ENCODE measurements around the gene TRIM66. TPM values are rescaled to one million over a fixed set of nuclear protein-coding genes. Genes with fewer than 3 reads are reported as not detected.
A peak's percentile ranks its signal among the peaks of the same experiment; 100 is the strongest.

TRIM66 gene
- total RNA-seq, 2 donors from 2014 or later: 11.2 to 37.2 TPM

GRCh38 chr11:8688414-8689362 lies 6.2 kb upstream of the TRIM66 start:
- peak overlapping the region; percentile 53 to 86 (median 72) for H3K27ac ChIP-seq

GRCh38 chr11:8686325-8686724 lies 3.9 kb upstream of the TRIM66 start:
- Histone ChIP-seq H3K36me3 (replicated peaks in 1 of 2; ENCODE audit: insufficient read depth in 1 of 2, low read depth in 2 of 2) (peaks cover 0 to 11% of the 10 kb centered on the region in 2 donors), H3K4me1 (peaks cover 54% of the 10 kb centered on the region), H3K27ac (peak overlapping the region in 1 of 4 donors; percentile 84), H3K9me3 (no peaks in the 10 kb centered on the region), H3K27me3 (no peaks in the 10 kb centered on the region), H3K4me3 (no peak overlapping the region)
- no peak for DNase-seq
- TF ChIP-seq CTCF (IDR thresholded peaks at IDR 0.05): no peak
- TF ChIP-seq POLR2A (IDR thresholded peaks at IDR 0.05): no peak
- WGBS, 2 donors: 86% methylated on average over 7 of the region's 7 CpGs
- intact Hi-C loops (cut with DNase I): no loop called here
- no peak for ATAC-seq

More at GRCh38 chr11:8688414-8689362, 6.2 kb upstream of the TRIM66 start:
- peak; percentile 98 for ATAC-seq
- Histone ChIP-seq H3K36me3 (replicated peaks in 1 of 2; ENCODE audit: insufficient read depth in 1 of 2, low read depth in 2 of 2) (peaks cover 8 to 25% of the 10 kb centered on the region in 2 donors), H3K4me1 (peaks cover 44% of the 10 kb centered on the region), H3K9me3 (no peaks in the 10 kb centered on the region), H3K4me3 (peak overlapping the region in 1 of 2 donors; percentile 31), H3K27me3 (no peaks in the 10 kb centered on the region)
- TF ChIP-seq CTCF (IDR thresholded peaks at IDR 0.05) (peak in 3 of 7 experiments; percentile 27 to 37 (median 31)), POLR2A (IDR thresholded peaks at IDR 0.05) (peak; percentile 55 to 93 (median 84))
- peak; percentile 94 to 96 (median 95) for DNase-seq
- intact Hi-C loops (cut with DNase I): no loop called here
- WGBS, 2 donors: 1 to 2% methylated on average over 27 to 56 of the region's 56 CpGs

- no peak overlapping the region for H3K4me3 ChIP-seq
- TF ChIP-seq POLR2A (IDR thresholded peaks at IDR 0.05) (no peak), CTCF (IDR thresholded peaks at IDR 0.05) (no peak)
- intact Hi-C loops (cut with DNase I): no loop called here
- H3K36me3 ChIP-seq (replicated peaks in 1 of 2; ENCODE audit: insufficient read depth in 1 of 2, low read depth in 2 of 2): peaks cover 0 to 11% of the 10 kb centered on the region in 2 donors
- H3K27me3 ChIP-seq: no peaks in the 10 kb centered on the region
- H3K9me3 ChIP-seq: no peaks in the 10 kb centered on the region
- DNase-seq (no peak), ATAC-seq (no peak)
- 57 to 70% methylated on average over 2 of the region's 2 CpGs for WGBS, 2 donors
- H3K4me1 ChIP-seq: peaks cover 55% of the 10 kb centered on the region
- H3K27ac ChIP-seq: no peak overlapping the region
Measured at GRCh38 chr11:8685820-8686219, 3.4 kb upstream of the TRIM66 start.

GRCh38 chr11:8685306-8685705 lies 2.8 kb upstream of the TRIM66 start:
- no peak overlapping the region for H3K4me3 ChIP-seq
- H3K27ac ChIP-seq: no peak overlapping the region
- peaks cover 0 to 11% of the 10 kb centered on the region in 2 donors for H3K36me3 ChIP-seq (replicated peaks in 1 of 2; ENCODE audit: insufficient read depth in 1 of 2, low read depth in 2 of 2)
- no peaks in the 10 kb centered on the region for H3K27me3 ChIP-seq
- intact Hi-C loops (cut with DNase I): no loop called here
- peaks cover 55% of the 10 kb centered on the region for H3K4me1 ChIP-seq
- DNase-seq (no peak), ATAC-seq (no peak)
- no peaks in the 10 kb centered on the region for H3K9me3 ChIP-seq
- 70 to 88% methylated on average over 7 of the region's 7 CpGs for WGBS, 2 donors
- TF ChIP-seq CTCF (IDR thresholded peaks at IDR 0.05): no peak
- no peak for TF ChIP-seq POLR2A (IDR thresholded peaks at IDR 0.05)

Measured in body of pancreas (tissue), 4 donors.